ENCODE data around the gene CENPN.

The CENPN gene, protein sequence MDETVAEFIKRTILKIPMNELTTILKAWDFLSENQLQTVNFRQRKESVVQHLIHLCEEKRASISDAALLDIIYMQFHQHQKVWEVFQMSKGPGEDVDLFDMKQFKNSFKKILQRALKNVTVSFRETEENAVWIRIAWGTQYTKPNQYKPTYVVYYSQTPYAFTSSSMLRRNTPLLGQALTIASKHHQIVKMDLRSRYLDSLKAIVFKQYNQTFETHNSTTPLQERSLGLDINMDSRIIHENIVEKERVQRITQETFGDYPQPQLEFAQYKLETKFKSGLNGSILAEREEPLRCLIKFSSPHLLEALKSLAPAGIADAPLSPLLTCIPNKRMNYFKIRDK

DNA sequence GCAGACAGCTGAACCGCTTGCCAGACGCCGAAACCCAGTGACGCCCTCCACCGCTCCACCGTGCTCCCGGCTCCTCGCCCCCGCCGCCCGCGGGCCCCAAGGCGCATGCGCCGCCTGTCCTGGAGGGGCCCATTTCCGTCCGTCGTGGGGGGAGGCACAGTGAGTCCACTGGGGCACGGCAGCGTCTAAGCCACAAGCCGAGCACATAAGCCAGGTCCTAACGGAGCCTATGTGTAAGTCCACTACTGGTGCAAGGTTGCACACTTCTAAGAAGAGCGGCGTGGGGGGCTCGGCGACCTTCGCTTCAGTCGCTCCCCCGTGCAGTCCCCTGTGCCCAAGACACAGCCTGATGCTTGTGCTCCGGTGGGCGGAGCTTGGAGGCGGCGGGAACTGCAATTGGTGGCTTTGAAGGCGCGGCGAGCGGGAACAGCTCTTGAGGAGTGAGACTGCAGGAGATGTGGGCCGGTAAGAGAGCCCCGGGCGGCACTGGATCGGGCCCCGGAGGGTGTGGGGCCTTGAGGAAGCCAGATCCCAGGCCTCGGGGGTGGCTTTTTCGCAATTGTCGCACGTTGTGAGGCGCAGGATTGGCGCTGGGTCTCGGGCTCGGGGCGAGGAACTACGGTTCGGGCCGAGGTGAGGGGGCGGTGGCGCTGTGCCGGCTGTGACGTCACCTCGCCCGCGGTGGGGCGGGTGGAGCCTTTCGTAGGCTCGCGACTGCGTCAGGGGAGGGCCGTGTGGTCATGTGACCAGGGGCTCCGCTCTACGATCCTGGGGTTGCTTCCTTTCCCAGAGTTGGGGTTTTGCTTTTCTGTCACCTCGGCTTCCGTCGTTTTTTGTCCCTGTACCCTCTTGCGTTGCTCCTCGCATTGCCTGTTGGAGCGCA is at the start of gene CENPN, which contains the start of gene CMC2:
TSS of gene CENPN (plus strand) at position 402 of the 883 bp plus-strand sequence. CDS start 4,726 bp downstream, outside the sequence.
TSS of gene CMC2 (minus strand) at position 73 of the 883 bp plus-strand sequence. CDS start 9,491 bp downstream, outside the sequence.
- peak; percentile 91 for DNase-seq

DNA sequence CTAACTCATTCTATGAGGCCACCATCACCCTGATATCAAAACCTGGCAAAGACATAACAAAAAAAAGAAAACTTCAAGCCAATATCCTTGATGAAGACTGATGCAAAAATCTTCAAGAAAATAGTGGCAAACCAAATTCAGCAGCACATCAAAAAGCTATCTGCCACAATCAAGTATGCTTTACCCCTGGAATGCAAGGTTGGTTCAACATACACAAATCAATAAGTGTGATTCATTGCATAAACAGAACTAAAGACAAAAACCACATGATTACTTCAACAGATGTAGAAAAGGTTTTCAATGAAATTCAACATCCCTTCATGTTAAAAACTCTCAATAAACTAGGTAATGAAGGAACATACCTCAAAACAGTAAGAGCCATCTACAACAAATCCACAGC is 48.7 kb upstream of the CENPN start:
- DNase-seq: no peak

DNA sequence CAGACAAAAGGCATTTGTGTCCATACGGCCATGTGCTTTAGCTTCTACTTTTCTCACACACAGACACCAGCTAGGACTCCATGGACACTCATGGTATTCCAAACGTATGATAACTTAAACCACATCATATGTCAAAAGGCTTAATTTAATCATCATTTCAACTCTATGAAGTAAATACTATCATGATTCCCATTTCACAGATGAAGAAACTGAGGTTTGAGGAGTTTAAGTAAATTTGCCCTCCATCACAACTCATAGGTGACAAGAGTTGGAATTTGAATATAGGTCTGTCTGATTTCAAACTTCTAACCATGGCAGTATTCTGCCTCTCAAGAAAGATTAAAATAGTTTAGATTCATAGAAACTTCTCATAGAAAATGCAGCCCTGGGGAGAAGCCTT is 44.1 kb upstream of the CENPN start:
- no peak for DNase-seq

DNA sequence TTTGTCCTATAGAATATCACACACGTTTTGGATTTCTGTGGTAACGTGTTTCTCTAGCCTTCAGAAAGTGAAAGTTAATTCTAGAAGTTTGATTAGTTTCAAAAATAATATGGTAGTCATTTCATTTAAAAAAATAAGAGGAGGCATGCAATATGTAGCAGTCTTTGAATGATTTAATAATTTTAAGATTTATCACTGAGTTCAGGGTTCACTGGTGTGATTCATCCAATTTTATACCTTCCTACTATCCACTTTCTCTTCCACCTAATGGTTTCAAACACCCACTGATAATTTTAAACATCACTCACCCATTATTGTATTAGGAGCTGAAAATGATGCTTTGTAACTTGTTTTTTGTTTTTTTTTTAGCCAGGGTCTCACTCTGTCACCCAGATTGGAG is 42.7 kb upstream of the CENPN start:
- DNase-seq: no peak

DNA sequence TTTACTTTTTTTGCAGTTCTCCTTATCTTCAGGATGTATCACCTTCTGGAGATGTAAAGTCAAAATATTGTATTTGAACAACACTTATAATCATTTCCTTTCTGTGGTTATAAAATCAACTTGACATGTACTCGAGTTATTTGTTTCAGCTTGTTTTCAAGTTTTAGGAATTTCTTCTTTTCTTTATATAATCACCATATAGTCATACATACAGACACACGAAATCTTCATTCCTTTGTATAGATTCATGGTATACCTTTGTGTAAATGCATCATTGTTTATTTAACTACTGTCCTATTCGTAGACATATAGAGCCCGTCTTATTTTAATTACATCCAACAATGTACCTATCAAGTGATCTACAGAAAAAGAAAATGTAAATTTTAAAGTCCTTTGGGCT is 40.4 kb upstream of the CENPN start:
- no peak for DNase-seq

DNA sequence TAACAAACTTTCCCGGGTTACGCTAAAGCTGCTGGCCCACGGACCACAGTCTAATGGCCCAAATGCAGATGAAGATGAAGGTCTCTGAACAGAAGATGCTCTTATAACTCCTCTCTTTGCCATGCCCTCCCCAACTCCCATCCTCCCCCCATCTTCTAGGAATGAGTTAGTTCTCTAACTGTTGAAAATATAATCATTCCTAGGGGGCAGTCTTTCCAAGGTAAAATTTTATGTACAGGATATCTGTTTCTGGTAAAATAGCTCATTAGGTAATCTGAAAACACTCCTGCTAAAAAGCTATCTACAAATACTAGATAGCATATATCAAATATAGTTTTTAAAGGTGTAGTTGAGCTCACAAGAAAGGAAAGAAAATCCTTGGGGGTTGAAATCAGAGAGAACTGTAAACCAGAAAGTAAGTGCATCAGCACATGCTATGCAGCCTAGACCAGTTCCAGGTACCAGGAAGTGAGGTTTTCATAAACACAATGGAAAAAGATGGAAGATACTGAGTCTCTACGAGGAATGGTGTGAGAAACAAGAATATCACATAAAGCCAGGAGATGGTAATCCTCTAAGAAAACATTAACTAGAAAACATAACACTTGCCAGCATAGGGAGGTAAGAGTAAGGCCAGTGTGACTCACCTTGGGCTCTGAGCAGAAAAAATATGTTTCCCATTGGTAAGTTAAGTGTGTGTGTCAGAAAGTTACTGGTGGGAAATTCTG is 38.5 kb upstream of the CENPN start:
- DNase-seq: no peak

DNA sequence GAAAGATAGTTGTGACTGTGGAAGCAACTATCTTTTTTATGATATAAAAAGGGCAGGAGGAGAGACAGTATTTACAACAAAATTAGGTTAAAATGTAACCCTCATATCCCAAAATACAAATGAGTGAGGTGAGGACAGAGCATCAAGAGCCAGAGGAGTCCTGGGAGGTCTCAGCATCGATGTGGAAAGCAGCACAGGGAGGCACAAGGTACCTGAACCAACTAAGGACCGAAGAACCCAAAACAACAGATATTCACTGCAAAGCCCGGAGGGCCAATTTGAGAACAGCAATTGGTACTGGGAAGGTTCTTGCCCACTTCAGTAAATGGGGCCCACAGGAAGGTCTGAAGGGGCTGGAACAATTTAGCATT is 37.9 kb upstream of the CENPN start:
- DNase-seq: no peak

DNA sequence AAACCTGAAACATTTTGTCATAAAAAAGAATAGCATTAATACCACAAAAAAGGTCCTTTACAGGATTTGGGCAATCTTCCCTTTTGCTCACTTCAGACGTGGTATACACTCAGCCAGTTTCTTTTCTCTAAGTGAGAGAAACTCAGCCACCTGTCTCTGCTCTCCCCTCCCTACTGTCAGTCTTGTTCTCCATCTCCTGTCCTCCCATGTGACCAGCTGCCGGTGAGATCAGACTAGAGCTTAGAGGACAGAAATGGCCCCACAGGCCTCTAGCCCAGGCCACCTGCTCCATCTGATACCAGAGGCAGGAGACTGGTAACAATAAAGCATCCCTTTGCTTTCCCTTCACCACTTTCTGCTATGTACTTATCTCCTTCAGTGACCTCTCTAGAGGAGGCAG is 35.2 kb upstream of the CENPN start:
- no peak for DNase-seq

DNA sequence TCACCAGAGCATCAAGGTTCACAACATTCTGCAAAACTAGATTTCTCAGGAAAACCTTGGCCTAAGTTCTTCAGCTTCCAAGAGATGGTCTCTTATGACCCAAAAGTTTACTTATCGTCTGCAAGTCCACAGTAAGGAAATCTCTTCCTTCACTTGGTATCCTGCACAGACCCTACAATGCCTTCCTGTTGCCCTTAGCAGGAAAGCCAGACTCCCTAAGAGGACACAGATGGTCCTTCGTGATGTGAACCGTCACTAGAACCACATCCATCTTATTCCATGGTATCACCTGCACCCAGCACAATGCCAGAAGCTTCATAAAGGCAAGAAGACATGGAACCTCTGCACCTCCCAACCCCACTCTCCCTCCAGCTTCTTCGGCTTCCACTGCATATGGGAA is 34.4 kb upstream of the CENPN start:
- no peak for DNase-seq

DNA sequence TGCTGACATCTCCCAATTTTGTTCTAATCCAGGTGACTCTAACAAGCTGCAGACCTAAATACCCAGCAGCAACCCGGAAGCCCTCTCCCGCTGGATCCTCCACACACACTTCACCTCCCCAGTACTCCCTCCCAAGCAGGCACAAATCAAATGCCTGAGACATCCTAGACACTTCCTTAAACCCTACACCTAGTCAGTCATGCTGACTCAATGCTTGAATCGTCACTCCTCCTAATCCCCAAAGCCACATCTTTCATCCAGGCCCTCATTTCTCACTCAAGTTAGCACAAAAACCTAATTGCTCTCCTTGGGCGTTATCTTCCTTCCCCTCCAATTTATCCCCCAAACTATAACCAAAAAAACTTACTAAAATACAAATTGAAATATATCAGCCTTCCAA is 33.0 kb upstream of the CENPN start:
- no peak for DNase-seq

DNA sequence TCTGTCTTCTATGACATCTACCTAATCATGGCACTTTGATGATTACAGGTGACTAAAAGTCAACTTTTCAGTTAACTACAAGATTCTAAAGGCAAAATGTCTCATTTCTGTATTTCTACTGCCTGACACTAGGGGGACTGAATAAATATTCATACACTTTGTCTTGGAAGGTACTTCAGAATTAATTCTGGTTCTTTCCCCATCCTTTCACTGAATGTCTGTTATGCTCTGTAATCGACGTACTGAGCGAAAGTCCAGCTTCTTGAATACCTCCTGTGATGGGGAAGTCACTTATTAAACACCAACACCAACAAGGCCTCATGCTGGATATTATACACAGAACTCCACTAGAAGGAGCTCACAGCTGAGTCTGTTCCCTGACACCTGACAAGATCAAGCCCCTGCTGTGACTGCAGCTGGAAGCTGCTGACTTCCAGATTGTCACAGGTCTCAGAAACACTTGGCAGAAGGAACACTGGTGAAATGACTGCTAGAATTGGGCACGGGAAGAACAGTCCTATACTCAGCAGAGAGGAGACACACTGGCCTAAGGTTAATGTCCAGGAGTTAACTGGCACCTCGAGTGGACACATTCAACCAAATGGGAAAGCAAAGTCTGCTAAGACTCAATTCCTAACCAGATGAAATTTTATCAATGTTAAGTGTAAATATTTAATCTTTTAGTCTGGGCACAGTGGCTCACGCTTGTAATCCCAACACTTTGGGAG is 32.2 kb upstream of the CENPN start:
- DNase-seq: no peak

DNA sequence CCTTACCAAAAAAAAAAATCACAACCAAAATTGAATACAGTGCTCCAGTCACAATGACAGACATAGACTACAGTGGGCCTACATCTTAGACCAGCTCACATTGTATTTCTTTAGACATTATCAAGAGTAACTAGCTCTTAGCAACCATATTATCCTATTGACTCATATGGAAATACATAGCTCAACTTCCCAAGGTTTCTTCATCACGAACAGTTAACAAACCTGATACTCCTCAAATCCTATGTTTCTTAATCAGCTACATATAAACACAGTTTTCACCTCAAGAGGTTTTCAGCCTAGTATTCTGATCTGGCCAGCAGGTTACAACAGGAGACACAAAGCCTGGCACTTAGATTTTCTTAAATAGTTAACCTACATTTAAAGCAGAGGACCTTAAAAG is 30.1 kb upstream of the CENPN start:
- DNase-seq: no peak

DNA sequence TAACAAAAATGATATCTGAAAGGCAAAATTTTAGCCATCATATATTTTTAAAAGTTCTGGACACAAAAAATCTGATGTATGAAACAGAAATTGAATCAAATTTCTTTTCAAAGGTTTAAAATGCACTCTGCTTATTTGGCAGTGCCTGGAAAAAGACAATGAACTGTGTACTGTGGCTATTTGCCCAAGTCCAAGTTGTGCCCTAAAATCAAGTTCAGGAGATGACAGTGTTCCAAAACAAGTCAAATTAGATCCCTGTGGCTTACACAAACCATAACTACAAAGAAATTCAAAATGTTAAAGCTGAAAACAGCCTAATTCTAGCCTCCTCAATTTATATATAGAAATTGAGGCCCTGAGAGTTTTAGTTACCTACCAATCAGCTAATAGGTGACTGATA is 25.9 kb upstream of the CENPN start:
- DNase-seq: no peak

DNA sequence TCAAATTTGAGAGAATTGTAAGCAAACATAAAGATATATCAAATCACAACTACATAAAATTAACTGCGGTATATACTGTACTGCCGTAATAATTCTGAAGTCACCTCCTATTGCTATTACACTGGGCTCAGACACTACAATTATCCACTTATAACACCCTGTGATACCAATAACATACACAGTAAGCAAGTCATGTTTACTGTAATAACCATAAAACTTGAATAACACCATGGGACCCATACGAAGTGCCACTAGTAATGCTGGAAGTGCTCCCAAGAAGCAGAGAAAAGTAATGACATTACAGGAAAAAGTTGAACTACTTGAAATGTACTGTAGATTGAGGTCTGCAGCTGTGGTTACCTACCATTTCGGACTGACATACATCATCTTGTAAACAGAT is 24.4 kb upstream of the CENPN start:
- DNase-seq: no peak

DNA sequence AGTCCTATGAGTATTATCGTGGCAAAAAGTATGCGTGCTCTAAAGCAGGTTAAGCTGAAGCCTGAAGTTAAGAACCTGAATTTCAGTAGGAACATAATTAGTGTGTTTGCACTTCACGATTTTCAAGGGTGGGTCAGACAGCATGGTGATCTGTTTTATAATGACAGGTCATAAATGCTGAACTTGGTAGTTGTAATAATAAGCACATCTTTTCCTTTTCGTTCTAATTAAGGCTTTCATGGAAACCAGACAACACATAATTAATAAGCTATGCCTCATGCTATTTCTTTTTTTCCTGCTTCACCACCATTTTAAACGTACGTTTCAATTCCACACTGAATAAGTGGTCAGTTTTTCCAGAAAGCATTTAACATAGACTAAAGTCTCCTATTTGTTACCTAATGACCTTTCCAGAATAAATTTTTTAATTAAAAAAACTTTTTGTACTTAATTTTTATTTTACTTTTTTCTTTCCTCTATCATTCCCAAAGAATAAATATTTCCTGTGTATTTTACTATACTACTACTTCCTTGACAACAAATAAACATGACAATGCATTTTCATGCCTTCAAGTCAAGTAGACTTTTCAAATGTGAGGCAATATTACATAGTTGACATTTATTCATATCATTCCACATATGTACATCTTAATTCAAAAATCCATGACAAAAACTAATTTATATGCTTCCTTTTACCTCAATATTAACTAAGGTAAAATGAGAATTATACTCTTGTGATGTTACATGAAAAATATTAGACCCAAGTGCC is 22.7 kb upstream of the CENPN start:
- no peak for DNase-seq

DNA sequence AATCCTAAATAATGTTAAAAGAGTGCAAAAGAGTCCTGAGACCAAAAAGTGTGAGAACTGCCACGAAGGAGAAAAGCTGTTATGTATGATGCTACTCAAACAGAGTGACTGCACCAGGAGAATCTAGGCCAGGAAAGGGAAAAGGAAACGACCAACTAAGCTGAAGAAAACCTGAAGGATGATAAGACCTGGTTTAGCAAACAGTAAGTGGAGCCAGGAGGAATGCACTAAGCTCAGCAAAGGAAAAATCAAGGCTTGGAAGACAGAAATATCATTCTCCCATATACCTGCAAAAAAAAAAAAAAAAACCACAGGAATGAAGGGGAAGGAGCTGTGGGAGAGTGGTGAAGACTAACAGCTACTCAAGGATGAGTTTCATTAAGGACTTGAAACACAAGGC is 21.4 kb upstream of the CENPN start:
- no peak for DNase-seq

DNA sequence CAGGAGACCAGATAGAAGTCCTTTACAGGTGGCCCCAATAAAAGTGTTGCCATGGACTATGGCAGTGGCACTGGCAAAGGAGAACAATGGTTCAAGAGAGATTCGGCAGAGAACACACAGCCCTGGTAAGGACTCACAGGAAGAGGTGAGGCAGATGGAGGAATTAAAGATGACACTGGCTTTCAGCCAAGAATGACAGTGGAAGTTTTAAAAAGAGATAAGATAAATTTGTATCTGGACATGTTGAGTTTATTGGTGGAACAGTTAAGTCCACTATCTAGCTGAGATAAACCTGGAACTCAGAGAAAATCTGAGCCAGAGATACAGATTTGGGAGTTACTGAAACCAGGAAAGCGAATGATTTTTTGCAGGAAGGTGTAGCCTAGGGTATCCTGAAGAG is 20.5 kb upstream of the CENPN start:
- DNase-seq: no peak

DNA sequence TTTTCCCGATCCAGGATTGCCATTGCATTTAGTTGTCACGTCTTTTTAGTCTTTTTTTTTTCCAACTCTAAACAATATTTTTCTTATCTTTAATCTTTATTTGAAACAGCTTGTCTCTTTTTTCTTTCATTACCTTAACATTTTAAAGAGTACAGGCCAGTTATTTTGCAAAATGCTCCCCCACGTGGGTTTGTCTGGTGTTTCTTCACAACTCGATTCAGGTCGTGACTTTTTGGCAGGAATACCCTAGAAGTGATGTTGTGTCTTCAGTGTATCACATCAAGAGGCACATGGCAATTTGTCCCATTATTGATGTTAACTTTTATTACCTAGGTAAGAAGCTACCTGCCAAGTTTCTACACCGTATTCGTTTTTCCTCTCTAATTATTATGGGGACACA is 18.3 kb upstream of the CENPN start:
- no peak for DNase-seq

DNA sequence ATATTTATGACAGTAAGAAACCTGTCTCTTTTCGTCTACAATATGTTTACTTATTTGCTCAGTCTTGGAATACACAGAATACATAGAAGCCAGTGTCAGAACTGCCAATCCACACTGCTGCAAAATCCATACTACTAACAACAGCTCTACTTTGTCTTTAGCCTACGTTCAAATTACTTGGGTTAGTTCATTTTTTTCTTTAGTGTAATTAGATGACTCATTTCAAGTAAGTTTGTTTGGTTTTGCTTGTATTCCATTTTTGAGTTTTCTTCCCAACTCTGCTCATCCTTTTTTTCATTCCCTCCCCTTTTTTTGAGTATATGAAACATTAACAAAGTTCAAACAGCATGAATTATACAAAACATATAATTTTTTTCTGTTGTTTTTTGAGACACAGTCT is 17.2 kb upstream of the CENPN start:
- DNase-seq: no peak

DNA sequence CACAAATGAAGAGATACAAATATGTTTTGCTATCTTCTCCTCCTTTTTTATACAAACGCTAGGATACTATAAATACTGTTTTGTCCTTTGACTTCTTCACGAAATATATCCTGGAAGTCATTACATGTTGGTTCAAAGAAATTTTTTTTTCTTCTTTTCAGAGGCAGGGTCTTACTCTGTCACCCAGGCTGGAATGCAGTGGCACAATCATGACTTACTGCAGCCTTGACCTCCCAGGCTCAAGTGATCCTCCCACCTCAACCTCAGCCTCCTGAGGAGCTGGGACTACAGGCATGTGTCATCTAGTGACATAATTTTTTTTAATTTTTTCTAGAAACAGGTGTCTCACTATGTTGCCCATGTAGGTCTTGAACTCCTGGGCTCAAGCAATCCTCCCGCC is 16.4 kb upstream of the CENPN start:
- no peak for DNase-seq

DNA sequence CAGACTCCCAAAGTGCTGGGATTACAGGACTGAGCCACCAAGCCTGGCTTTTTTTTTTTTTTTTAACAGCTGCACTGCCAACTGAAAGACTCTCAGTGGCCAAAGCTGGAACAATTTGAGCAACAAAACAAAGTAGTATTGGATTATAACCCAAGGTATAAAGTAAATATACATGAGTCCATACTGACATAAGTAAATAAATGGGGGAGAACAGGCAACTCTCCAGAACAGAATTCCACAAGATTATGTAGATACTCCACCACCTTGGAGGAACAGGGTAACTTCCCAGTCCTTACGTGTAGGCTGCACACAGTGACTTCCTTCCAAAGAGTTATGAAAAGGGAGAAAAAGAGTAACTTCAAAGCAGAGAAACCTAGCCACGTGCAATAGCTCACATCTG is 16.0 kb upstream of the CENPN start:
- DNase-seq: no peak

DNA sequence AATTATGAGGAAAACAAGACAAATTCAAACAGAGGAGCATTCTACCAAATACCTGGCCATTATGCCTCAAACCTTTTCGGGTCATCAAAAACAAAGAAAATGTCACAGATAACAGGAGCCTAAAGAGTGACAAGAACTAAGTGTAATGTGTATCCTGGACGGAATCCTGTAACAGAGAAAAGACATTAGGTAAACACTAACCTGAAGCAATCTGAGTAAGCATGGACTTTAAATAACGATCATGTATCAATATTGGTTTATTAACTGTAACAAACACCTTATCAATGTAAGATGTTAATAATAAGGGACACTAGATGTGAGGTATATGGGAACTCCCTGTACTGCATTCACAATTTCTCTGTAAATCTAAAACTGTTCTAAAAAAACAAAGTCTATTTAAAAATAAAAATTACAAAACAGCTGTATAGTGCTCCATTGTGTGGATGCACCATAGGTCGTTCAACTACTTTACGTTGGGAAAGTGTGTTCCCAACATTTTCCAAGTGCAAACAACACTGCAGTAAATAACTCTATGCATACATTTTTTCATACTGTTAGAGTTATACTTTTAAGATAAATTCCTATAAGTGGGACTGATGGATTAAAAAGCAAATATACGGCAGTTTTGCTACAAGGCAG is 15.1 kb upstream of the CENPN start:
- no peak for DNase-seq
